Gastroesophageal sphincter (tissue), 4 donors: ENCODE data around the gene XKR3. TPM values are rescaled to one million over a fixed set of nuclear protein-coding genes. Genes with fewer than 3 reads are reported as not detected.

Experiments used
- ATAC-seq: fragments of 150-250 bp; one replicate; pipeline ENCODE4 v1.9.1; 2016; ENCODE audit warnings: mild to moderate bottlenecking, moderate library complexity
- H3K27ac ChIP-seq, 4 donors: fragments of 200-600 bp; sonication (generic) in 3 of 4; 1 replicate in 3 of 4; 2 replicates in 1 of 4; pipeline ENCODE4 v1.5.1; 2016 to 2019
- H3K27me3 ChIP-seq: fragments of 200-600 bp; sonication (generic); one replicate; pipeline ENCODE4 v1.5.1; 2019
- H3K36me3 ChIP-seq, 2 donors: fragments of 200-600 bp; sonication (generic); one replicate each; pipeline ENCODE4 v1.5.1; 2019; ENCODE audit warnings: control low read depth in 1 of 2
- H3K4me1 ChIP-seq, 3 donors: fragments of 200-600 bp; sonication (generic); 1 replicate in 2 of 3; 2 replicates in 1 of 3; pipeline ENCODE4 v1.5.1; 2016 to 2019; ENCODE audit warnings: control low read depth in 2 of 3
- H3K4me3 ChIP-seq, 2 donors: fragments of 200-600 bp; sonication (generic); one replicate each; pipeline ENCODE4 v1.5.1; 2019; ENCODE audit warnings: mild to moderate bottlenecking in 1 of 2, moderate library complexity in 1 of 2
- H3K9me3 ChIP-seq, 3 donors: fragments of 200-600 bp; sonication (generic); one replicate each; pipeline ENCODE4 v1.5.1; 2017 to 2019; ENCODE audit warnings: control low read depth in 2 of 3
- EP300 ChIP-seq: sonication (generic); formaldehyde crosslinking; IDR thresholded peaks from one replicate; pipeline ENCODE4 v1.6.1; 2017; ENCODE audit warnings: antibody characterized with exemption, mild to moderate bottlenecking
- POLR2A ChIP-seq, 2 donors: fragments of 450-650 bp; IDR thresholded peaks; one replicate each; pipeline ENCODE4 v1.6.1; 2017; ENCODE audit warnings: antibody characterized with exemption in 2 of 2, mild to moderate bottlenecking in 2 of 2, moderate library complexity in 1 of 2
- POLR2AphosphoS5 ChIP-seq: sonication (generic); formaldehyde crosslinking; IDR thresholded peaks from one replicate; pipeline ENCODE4 v1.6.1; 2017; ENCODE audit warnings: antibody characterized with exemption
- WGBS, 2 donors: methylation state at CpG; one replicate each; pipeline ENCODE4 v1.1.5; 2018; ENCODE audit warnings: low coverage in 1 of 2; 5-methylcytosine and 5-hydroxymethylcytosine counted together
- total RNA-seq, 4 donors: library from RNA; depleted of rRNA; stranded (reverse); fragments of >200 nt; gene quantifications; one replicate each; pipeline ENCODE4 v1.1.0, GENCODE V29; 2016
- TF ChIP-seq, protein P1 (sequence below), 4 experiments: fragments of 200-600 bp in 2 of 4; fragments of 450-650 bp in 2 of 4; sonication (generic) in 1 of 4; IDR thresholded peaks; one replicate each; pipeline ENCODE4 v1.5.1; 2017 to 2019; ENCODE audit warnings: antibody characterized with exemption in 4 of 4, mild to moderate bottlenecking in 2 of 4, moderate library complexity in 2 of 4

XKR3 gene
- total RNA-seq, 4 donors from 2014 or later = not detected

DNA sequence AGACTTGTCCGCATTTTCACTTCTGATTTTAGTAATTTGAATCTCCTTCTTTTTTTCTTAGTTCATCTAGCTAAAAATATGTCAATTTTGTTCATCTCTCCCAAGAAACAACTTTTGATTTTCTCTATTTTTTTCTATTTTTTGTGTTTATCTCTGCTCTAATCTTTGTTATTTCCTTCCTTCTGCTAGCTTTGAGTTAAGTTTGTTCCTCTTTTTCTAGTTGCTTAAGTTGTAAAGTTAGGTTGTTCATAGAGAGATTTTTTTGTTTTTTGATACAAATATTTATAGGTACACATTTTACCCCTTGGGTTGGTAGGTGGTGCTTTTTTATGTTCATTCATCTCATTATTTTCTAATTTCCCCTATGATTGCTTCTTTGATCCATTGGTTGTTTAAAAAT lies 22.1 kb upstream of the XKR3 start:
- H3K27ac ChIP-seq = no peak overlapping the region
- TF ChIP-seq EP300 (no peak), POLR2A (IDR thresholded peaks at IDR 0.05) (no peak), POLR2AphosphoS5 (no peak)
- TF ChIP-seq, protein P1, sequence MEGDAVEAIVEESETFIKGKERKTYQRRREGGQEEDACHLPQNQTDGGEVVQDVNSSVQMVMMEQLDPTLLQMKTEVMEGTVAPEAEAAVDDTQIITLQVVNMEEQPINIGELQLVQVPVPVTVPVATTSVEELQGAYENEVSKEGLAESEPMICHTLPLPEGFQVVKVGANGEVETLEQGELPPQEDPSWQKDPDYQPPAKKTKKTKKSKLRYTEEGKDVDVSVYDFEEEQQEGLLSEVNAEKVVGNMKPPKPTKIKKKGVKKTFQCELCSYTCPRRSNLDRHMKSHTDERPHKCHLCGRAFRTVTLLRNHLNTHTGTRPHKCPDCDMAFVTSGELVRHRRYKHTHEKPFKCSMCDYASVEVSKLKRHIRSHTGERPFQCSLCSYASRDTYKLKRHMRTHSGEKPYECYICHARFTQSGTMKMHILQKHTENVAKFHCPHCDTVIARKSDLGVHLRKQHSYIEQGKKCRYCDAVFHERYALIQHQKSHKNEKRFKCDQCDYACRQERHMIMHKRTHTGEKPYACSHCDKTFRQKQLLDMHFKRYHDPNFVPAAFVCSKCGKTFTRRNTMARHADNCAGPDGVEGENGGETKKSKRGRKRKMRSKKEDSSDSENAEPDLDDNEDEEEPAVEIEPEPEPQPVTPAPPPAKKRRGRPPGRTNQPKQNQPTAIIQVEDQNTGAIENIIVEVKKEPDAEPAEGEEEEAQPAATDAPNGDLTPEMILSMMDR (IDR thresholded peaks at IDR 0.05) = no peak
- peaks cover 0 to 14% (median 0%) of the 10 kb centered on the region in 3 donors for H3K9me3 ChIP-seq
- WGBS, 2 donors = 84 to 86% methylated on average over 1 of the region's 1 CpG
- no peaks in the 10 kb centered on the region for H3K27me3 ChIP-seq
- H3K4me1 ChIP-seq = no peaks in the 10 kb centered on the region
- ATAC-seq = no peak
- H3K4me3 ChIP-seq = no peak overlapping the region
- no peaks in the 10 kb centered on the region for H3K36me3 ChIP-seq

DNA sequence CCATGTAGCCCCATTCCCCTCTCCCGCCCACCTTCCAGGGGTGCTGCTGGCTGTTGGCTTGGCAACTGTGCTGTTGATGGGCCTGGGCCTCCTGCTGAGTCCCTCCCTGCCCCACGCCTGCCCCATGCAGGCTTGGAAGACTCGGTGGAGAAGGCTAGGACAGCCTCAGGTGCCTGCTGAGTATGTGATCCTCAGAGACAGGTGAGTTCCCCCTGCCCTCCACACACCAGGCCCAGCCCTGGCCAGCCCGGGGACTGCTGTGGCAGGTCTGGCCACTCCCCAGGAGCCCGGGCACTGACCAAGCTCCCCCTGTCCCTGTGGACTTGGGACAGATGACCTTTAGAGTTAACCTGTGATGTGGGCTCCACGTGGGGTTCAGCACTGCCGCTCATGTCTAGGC lies 20.7 kb upstream of the XKR3 start:
- Histone ChIP-seq H3K9me3 (peaks cover 0 to 14% (median 0%) of the 10 kb centered on the region in 3 donors), H3K27me3 (no peaks in the 10 kb centered on the region), H3K4me1 (no peaks in the 10 kb centered on the region), H3K27ac (no peak overlapping the region), H3K4me3 (no peak overlapping the region), H3K36me3 (no peaks in the 10 kb centered on the region)
- TF ChIP-seq POLR2A (IDR thresholded peaks at IDR 0.05) = no peak
- TF ChIP-seq POLR2AphosphoS5 = no peak
- TF ChIP-seq, protein P1 (IDR thresholded peaks at IDR 0.05) = no peak
- TF ChIP-seq EP300 = no peak
- no CpG with 5 or more reads among the region's 7 CpGs for WGBS, 2 donors
- no peak for ATAC-seq

DNA sequence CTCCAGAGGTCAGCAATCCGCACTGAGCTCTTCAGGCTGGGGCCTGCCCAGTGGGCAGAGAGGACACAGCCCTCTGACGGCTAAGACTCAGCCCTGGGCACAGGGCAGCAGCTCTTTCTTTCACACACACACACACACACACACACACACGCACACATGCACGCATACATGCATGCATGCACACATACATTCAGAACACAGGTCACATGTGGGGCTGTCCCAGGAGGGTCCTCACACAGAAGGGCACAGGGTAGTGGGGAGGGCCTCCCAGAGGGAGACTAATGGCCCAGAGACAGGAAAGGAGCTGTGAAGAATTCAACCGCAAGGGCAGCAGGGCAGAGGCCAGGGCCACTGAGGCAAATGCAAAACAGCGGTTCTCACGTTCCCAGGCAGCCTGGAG lies 20.3 kb upstream of the XKR3 start:
- Histone ChIP-seq H3K27me3 (no peaks in the 10 kb centered on the region), H3K4me1 (no peaks in the 10 kb centered on the region), H3K27ac (no peak overlapping the region), H3K4me3 (no peak overlapping the region), H3K36me3 (no peaks in the 10 kb centered on the region), H3K9me3 (peaks cover 0 to 14% (median 0%) of the 10 kb centered on the region in 3 donors)
- WGBS, 2 donors = 100% methylated on average over 2 of the region's 7 CpGs; no CpG with 5 or more reads in 1 of the 2 donors
- no peak for TF ChIP-seq EP300
- TF ChIP-seq POLR2A (IDR thresholded peaks at IDR 0.05) = no peak
- TF ChIP-seq POLR2AphosphoS5 = no peak
- TF ChIP-seq, protein P1 (IDR thresholded peaks at IDR 0.05) = no peak
- no peak for ATAC-seq

- no peak for ATAC-seq
- Histone ChIP-seq H3K4me1 (no peaks in the 10 kb centered on the region), H3K36me3 (no peaks in the 10 kb centered on the region), H3K4me3 (no peak overlapping the region), H3K9me3 (peaks cover 0 to 14% (median 0%) of the 10 kb centered on the region in 3 donors), H3K27me3 (no peaks in the 10 kb centered on the region), H3K27ac (no peak overlapping the region)
- no peak for TF ChIP-seq POLR2AphosphoS5
- TF ChIP-seq, protein P1 (IDR thresholded peaks at IDR 0.05) = no peak
- no peak for TF ChIP-seq EP300
- no peak for TF ChIP-seq POLR2A (IDR thresholded peaks at IDR 0.05)
- WGBS, 2 donors = 100% methylated on average over 1 of the region's 7 CpGs; no CpG with 5 or more reads in 1 of the 2 donors
These were observed 19.3 kb upstream of the XKR3 start for GRCh38 chr22:16844529-16844928.

- Histone ChIP-seq H3K36me3 (no peaks in the 10 kb centered on the region), H3K4me3 (no peak overlapping the region), H3K9me3 (no peaks in the 10 kb centered on the region), H3K27ac (no peak overlapping the region), H3K27me3 (no peaks in the 10 kb centered on the region), H3K4me1 (no peaks in the 10 kb centered on the region)
- ATAC-seq = peak; percentile 39
- no peak for TF ChIP-seq EP300
- TF ChIP-seq, protein P1 (IDR thresholded peaks at IDR 0.05) = no peak
- TF ChIP-seq POLR2A (IDR thresholded peaks at IDR 0.05) = no peak
- no peak for TF ChIP-seq POLR2AphosphoS5
- 45 to 52% methylated on average over 3 of the region's 3 CpGs for WGBS, 2 donors
These were observed 12.9 kb upstream of the XKR3 start for GRCh38 chr22:16838073-16838472.
